CD4-positive, alpha-beta T cell treated with Interleukin-4 for 1 hour (primary cell): Measurements from ENCODE around the gene SOX18.

ENCODE experiments used
- DNase-seq, 2 donors: peaks; one replicate each; pipeline ENCODE4 v3.0.0-alpha.2; 2020 to 2022

The SOX18 gene

DNA sequence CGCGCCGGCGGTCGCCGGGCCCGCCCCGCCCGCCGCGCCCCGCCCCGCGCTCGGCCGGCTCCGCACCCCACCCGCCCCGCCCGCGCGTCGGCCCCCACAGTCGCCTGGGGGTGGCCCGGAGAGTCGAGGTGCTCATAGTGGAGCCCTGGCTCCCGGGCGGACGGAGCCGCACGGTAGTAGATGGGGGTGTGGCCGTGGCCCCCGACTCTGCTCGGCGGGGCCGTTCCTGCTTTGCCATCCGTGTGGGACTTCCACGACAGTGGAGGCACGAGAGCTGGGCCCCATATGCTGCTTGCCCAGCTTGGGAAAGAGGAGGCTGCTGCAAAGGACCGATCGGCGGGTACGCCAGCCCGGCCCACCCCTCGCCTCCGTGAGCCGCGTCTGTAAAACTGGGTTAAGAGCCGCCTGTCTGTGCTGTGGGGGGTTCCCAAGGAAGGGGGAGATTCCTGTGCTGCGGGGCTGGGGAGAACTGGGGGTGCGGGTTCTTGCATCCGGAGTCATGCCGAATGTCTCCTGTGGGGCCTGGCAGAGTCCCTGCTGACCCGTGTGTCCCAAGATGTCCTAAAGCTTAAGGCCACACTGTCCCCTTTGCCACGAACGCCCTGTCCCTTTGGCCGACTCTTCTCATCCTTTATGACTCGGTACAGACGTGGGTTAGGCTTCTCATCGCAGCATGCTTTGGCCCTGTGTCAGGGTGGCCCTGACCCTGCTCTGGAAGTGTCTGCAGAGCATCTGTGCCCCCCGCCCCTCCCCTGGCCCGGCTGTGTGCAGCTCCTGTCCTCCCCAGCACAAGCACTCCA, 30.8 kb upstream of the SOX18 start, which contains the start of gene OPRL1:
Gene OPRL1, plus strand, starts transcription at position 70 of the 800 bp plus-strand sequence. CDS start 12,639 bp downstream, outside the sequence.
- DNase-seq: peak; percentile 47 to 58

DNA sequence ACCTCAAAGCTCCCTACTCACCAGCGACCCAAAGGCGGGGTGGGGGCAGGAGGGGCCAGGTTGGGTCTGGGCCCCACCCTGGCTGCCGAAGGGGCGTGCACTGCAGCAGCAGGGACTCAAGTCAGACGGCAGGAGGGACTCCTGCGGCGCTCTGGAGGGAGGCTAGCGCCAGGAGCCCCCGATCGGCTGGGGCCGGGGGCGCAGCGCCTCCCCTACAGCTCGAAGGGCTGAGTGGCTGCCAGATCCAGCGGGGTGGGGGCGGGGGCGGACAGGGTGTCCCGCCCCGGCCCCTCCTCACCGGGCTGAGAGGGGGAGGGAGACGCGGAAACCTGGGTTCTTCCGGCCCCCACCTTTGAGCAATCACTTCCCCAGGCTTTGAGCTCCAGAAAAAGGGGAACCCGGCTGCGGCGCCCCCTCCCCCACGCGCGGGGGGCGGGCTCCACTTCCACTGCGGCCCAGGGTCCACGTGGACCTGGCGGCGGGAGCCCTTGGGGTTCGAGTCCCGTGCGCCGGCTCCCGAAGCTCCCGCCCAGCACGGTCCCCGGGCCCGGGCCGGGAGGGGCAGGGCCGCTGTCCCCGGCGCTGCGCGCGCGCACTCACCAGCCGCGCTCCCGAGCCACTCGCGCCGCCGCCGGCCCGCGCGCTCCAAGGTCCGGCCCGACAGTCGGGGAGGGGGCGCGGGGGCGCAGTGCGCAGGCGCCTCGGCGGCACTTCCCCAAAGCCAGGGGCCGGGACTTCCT, 30.0 kb upstream of the SOX18 start, which contains the start of gene RGS19:
Gene RGS19, minus strand, starts transcription at position 246 of the 740 bp plus-strand sequence. CDS start 2,632 bp downstream, outside the sequence.
- peak; percentile 79 to 87 for DNase-seq

DNA sequence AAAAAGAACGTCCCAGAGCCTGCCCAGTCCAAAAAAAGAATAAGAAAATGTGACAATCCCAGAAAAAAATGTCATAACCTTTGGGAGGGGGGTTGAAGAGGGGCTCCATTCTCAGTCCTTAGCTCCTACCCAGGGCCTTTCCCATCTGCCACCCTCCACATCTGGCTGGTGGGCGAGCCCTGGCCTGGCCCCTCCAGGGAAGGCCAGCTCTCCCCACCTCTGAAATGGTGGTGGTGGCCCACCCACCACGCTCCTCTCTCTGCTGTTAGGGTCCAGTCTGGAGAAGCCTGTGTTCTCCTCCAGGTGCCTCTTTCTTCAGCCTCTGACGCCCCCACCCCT, 29.5 kb upstream of the SOX18 start:
- no peak for DNase-seq

DNA sequence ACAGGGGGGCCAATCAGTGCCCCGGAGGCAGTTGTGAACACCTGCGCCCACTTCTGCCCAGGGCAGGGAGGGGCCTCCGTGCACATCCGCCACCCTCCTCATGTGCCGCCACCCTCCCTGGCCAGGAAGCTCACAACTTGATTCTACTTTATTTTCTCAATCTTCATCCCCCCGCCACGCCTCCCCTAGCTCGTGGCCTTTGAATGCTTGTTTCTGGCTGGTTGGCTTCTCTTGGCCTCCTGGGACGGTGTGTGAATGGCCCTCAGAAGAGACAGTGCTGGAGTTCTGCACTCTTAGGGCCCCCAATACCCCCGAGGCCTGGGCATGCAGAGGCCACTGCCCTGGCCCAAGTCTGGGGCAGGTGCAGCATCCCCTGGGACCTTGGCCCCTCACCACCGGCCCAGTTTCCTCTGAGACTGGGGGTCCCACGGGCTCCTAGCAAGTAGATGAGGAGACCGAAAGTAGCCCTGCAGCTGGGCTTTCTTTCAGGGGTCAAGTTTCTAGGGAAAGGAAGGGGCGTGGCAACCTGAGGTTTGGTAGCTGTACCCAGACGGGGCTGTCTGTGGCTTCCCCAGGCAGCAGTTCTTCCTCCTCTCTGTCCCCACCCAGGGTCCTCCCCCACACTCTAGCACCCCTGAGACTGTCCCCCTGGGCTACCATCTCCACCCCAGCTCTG, 28.6 kb upstream of the SOX18 start:
- DNase-seq: peak; percentile 64 to 66

DNA sequence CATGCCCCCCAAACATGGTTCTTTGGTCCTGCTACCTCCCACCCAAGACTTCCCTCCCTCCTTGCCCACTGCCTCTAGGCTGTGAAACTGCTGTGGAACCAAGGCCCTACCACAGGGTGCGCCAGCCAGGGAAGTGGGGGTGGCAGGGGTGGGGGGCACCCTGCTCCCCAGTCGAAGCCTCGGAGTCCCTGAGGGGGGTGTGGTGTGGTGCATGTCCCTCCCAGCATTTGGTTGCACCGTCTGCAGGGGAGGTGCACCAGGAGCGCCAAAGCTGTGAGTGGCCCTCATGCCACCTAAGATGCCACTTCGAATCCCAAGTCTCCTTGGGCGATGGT, 28.1 kb upstream of the SOX18 start:
- no peak for DNase-seq

DNA sequence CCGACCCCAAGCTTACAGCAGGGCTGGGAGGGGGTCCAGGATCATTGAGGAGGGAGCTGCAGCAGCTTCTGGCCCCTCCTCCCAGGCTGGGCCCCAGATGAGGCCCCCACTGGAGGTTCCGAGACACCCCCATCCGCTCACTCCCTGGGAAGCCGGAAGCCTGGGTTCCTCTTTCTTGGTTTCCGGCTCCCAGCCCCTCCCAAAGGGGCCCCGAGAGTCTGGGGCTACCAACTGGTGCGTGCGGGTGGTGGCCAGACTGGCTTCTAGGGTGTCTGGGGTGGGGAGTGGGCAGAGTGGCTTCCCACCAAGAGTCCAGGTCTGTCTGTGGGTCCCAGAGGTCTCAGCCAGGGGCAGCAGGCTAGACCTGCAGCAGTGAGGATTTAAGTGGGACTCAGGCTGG, 27.7 kb upstream of the SOX18 start:
- peak in 1 of 2 donors; percentile 63 for DNase-seq

DNA sequence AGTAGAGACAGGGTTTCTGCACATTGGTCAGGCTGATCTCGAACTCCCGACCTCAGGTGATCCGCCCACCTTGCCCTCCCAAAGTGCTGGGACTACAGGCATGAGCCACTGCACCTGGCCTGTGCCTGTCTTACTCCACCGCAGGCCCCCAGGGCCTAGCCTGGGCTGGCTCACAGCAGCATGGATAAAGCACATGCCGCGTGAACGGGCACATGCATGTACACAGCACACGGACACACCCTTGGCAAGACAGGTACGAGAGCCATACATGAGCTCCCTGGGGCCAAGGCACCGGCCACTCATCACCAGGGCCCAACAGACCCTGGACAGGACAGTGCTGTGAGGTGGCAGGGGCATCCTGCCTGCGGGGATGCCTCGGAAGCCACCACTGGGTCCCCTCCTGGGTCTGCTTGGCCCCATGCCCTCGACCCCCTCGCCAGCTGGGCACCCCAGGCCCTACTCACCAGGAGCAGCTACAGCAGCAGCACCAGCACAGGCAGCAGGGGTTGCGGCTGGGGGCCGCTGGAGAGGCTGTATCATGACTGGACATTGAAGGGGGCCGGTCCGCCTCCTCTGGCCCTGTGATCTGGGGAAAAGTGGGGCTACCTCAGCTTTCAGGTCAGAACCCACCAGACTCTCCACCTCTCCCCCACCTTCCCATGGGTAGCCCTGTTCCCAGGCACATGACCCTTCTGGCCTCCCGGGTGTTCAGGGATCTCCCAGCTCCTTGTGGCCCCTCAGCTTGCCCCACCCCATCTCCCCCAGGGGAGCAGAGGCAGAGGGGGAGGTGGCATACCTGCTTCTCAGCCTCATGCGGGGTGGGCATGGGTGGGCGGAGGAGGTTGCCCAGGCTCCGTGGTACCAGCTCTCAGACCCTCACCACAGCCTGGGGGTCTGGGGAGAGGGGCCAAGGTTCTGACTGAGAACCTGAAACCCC, 26.9 kb upstream of the SOX18 start:
- DNase-seq: no peak

DNA sequence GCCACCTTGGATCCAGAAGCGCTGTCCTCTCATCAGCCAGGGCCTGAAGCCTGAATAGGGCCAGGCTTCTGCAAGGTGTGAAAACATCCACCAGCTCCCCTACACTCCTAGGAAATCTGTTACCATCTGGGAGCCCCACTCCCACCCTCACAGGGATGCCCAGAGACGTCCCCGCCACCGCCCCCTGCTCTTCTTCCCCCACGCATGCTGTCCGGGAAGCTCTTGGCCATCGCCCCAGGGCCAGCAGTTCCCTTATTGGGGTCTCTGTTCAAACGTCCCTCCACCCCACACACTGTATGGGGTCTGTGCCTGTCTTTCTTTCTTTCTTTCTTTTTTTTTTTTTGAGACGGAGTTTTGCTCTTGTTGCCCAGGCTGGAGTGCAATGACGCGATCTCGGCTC, 26.1 kb upstream of the SOX18 start:
- no peak for DNase-seq

DNA sequence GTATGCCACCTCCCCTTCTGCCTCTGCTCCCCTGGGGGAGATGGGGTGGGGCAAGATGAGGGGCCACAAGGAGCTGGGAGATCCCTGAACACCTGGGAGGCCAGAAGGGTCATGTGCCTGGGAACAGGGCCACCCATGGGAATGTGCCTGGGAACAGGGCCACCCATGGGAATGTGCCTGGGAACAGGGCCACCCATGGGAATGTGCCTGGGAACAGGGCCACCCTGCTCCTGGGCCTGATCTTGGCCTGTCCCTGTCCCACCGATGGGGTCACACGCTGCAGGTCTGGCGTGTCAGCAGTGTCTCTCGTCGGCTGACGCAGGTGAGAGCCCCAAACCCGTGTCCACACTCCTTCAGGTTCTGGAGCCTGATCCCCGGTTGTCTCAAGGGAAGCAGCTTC, 25.5 kb upstream of the SOX18 start:
- DNase-seq: no peak

DNA sequence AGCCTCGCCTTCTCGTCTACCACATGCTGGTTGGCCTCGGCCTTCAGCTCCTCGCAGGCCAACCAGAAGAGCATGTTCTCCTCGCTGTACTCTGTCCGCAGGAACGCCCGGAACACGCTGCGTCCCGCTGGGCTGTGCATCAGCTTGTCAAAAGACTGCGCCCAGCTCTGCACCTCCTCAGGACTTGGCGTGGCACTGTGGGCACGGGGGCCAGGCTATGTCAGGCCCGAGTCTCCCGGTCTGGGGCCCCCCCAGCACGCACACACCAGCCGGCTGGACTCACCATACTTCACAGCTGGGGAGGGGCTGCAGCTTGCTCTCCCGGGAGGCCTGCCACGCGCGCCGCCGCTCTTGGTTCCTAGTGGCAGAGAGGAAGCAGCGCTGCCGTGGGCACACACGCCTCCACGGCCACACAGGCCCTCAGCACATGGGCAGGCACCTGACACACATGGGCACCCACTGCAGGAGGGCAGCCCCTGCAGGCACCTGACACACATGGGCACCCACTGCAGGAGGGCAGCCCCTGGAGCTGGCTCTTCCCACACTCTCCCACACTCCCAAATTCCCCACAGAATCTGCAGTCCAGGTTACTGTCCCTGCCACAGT, 24.8 kb upstream of the SOX18 start:
- DNase-seq: no peak

DNA sequence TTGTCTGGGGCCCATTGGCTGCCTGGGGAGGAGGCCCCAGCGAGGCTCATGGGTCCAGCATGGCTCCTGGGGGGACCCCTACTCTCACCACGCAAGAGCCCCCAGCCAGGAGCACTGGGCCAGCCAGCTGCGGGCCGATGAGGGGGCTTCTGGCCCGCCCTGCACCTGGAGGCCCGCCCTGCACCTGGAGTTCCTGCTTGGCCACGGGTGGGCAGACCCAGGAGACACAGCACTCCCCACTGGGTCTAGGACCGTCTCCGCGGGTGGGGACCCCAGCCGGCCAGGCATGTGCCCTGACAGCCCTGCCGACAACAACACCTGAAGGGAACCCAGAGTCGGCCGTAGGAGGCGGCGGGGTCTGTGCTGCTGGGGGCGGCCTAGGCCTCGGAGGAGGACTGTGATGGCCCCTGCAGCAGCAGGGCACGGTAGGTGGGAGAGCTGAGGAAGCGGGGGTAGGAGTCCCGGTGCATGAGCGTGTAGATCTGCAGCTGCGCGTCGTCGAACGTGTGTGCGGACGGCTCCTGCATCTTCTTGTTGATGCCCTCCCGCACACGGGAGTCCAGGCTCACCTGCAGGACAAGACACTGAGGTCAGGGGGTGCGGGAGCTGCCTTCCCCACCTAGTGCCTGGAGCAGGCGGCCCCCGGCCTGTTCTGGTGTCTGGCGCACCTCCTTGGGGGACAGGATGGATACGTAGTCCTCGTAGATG, 24.2 kb upstream of the SOX18 start:
- DNase-seq: no peak

DNA sequence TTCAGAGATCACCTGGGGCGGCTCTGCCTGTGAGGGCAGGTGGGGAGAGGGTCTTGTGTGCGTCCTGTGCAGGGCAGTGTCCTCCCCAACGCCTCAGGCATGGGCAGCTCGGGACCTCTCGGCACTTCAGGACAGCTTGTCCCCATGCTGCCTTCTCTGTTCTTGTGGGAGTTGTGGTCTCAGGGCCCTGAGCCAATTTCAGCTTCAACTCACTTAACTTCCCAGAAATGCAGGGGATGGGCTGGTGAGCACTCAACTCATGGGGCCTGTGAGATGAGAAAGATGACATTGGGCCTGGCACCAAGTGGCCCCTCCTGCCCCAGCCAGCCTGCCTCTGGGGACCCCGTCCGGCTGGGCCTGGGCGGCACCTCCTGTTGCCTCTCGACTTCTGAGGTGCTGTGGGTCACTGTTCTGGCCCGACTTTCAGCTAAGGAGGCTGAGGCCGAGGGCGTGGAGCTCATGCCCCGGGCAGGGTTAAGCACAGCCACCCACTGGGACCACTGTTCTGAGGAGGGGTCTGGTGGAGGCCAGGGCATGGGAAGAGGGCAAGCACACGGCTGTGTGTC, 23.1 kb upstream of the SOX18 start:
- DNase-seq: no peak

DNA sequence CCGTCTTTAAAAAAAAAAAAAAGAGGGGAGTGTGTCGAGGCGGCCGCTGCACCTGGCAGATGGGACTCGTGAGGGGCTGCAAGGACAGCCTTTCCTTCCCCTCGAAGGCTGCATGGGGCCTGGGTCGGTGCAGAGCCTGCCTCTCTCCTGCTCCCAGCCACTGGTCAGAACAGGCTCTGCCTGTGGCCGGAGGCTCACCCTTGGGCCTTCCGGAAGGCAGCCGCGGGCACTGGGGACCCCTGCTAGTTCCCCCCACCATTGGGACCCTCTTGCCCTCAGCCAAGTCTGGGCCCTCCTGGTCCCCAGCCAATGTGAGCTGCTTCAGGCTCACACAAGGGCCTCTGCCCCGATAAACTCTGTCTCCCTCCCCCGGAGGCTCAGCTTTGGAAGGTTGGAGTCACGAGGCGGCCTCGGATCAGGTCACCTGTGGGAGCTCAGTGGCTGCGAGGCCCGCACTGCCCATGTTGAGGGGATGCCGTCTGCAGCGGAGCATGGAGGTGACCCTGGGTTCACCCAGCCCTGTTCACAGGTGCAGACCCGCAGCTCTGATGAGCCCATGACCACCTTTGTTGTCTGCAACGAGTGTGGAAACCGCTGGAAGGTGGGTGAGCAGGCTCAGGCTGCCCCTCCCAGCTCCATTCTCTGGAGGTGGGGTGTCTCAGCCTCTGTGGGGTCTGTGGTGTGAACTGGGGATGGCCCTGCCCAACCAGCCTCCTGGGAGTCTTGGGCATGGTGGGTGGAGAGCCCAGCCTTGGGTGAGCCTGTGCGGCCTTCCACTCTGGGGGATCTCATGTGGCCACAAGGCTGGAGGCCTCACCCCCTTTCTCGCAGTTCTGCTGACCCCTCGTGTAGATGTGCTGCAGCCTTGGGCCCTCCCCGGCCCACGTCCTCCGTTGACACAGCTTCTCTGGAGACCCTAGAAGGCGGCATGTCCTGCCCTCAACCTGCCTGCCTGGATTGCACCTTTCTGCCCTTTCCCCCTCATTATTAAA, 22.2 kb upstream of the SOX18 start:
- no peak for DNase-seq

DNA sequence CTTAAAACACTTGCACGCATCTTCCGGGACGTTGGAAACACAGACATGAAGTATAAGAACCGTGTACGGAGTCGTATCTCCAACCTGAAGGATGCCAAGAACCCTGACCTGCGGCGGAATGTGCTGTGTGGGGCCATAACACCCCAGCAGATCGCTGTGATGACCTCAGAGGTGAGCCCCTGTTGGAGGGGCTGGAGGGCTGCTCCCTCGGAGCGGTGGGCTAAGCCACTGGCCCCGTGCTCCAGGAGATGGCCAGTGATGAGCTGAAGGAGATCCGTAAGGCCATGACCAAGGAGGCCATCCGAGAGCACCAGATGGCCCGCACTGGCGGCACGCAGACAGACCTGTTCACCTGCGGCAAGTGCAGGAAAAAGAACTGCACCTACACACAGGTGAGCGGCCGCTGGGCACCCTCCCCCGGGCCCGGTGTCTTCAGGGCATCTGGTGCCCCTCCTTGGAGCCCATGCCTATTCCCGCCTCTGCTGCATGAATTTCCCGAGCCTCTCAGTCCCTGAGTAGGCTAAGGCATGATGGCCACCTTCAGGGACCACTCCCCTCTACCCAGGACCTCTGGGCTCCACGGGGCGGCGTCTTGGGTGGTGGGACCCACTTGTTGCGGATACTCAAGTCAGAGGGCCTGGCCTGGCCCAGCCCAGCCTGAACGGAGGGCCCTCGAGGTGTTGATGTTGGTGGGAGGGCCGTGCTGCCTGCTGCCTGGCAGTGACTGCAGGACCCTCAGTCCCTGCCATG, 21.0 kb upstream of the SOX18 start:
- DNase-seq: no peak

DNA sequence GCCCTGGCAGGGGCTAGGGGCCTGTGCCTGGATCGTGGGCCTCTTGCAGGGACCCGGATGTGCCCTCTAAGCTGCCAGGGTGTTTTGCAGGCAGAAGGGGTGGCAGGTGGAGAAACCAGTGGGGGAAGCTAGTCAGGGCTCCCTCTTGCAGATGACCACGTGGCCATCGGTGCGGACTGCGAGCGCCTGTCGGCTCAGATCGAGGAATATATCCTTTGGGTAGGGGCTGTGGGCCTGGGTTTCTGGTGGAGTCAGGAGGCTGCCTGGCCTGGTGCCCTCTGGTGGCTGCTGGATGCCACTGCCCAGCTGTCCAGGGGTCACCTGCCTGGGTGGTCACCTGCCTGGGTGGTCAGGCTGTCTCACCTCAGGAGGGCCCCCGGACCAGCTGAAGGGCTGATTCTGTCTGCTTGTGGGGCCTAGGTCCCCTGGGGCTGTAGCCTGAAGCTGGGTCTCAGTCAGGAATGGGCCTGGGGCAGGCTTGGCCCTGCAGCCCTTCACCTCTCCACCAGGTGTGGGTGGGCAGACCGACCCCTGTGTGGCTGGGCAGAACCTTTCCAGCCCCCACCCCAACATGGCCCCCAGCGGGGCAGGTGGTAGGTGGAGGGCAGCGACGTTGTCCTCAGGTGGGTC, 20.3 kb upstream of the SOX18 start:
- no peak for DNase-seq

DNA sequence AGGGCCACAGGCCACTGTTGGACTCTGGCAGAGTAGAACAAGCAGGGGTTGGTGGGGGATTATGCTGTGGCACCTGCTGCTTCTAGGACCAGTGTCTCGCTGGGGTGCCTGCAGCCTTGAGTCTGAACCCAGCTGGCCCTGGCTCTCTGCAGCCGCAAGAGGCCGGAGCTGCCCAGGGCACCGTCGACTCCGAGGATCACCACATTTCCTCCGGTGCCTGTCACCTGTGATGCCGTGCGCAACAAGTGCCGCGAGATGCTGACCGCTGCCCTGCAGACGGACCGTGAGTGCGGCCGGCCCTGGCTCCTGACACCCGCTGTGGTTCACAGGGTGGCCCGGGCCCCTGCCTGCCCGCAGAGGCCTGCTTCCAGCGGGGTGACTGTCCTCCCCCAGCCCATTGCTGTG, 19.8 kb upstream of the SOX18 start:
- DNase-seq: no peak

DNA sequence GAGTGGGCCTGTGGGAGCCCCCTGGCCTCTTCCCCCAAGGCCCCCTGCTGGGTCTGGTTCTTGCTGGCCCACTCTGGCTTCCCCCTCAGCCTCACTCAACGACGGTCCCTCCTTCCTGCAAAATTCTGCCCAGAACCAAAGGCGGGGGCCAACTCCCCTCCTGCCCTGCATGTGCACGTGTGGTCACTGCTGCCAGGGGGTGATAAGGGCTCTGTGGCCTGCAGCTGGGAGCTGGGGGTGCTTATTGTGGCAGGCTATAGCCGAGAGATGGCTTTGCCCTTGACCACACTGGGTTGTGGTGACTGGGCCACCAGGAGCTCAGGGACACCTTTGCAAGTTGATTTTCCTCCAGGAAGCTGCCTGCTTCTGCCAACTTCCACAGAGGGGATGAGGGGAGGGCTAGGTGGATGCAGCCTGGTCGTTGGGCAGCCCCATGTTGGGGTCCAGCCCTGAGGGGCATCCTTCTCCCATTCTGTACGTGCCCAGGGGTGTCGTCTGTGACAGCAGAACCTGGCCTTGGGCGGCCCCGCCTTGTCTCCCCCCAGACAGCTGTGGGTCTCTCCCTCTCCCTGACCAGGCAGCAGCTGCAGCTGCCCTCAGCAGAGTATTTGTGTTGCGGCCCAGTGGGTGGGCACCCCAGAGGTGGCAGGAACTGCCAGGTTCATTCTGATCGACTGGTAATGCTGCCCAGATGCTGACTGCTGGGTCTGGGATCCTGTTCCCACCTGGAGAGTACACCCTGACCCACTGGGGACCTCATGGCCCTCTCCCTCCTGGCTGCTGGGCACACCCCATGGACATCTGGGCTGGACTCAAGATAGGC, 19.2 kb upstream of the SOX18 start:
- no peak for DNase-seq
